ENCODE measurements around the gene KRT26. TPM values are rescaled to one million over a fixed set of nuclear protein-coding genes. Genes with fewer than 3 reads are reported as not detected.

The KRT26 gene
- total and polyA plus RNA-seq, 9 donors, result not detected

GRCh38 chr17:40800381-40800780, 28.4 kb upstream of the KRT26 start:
- WGBS, 3 donors, result 79 to 86% (median 84%) methylated on average over 1 of the region's 1 CpG
- TF ChIP-seq EP300 (IDR thresholded peaks at IDR 0.05) (no peak), POLR2A (IDR thresholded peaks at IDR 0.05) (no peak)
- TF ChIP-seq, protein P1, sequence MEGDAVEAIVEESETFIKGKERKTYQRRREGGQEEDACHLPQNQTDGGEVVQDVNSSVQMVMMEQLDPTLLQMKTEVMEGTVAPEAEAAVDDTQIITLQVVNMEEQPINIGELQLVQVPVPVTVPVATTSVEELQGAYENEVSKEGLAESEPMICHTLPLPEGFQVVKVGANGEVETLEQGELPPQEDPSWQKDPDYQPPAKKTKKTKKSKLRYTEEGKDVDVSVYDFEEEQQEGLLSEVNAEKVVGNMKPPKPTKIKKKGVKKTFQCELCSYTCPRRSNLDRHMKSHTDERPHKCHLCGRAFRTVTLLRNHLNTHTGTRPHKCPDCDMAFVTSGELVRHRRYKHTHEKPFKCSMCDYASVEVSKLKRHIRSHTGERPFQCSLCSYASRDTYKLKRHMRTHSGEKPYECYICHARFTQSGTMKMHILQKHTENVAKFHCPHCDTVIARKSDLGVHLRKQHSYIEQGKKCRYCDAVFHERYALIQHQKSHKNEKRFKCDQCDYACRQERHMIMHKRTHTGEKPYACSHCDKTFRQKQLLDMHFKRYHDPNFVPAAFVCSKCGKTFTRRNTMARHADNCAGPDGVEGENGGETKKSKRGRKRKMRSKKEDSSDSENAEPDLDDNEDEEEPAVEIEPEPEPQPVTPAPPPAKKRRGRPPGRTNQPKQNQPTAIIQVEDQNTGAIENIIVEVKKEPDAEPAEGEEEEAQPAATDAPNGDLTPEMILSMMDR (IDR thresholded peaks at IDR 0.05), result no peak
- Histone ChIP-seq H3K9me3 (no peaks in the 10 kb centered on the region), H3K4me3 (no peak overlapping the region), H3K27me3 (no peaks in the 10 kb centered on the region), H3K27ac (no peak overlapping the region), H3K36me3 (no peaks in the 10 kb centered on the region), H3K4me1 (ENCODE audit: insufficient read depth) (no peaks in the 10 kb centered on the region)
- DNase-seq, result no peak
- intact Hi-C loops (cut with DNase I), result loop anchor here (5.0 to 10.0 kb wide), 2 partner anchors 864 to 867 kb away; no protein-coding TSS in a partner anchor

- no peak for TF ChIP-seq POLR2A (IDR thresholded peaks at IDR 0.05)
- TF ChIP-seq EP300 (IDR thresholded peaks at IDR 0.05), result no peak
- TF ChIP-seq, protein P1 (IDR thresholded peaks at IDR 0.05), result no peak
- no peak within 1 kb of the TSS for H3K4me3 ChIP-seq
- H3K27ac ChIP-seq, result no peak within 1 kb of the TSS
- intact Hi-C loops (cut with DNase I), result loop anchor here (5.0 to 10.0 kb wide), 3 partner anchors 175 to 867 kb away; no protein-coding TSS in a partner anchor
- no peaks in the 10 kb centered on the region for H3K36me3 ChIP-seq
- no peaks in the 10 kb centered on the region for H3K9me3 ChIP-seq
- H3K4me1 ChIP-seq (ENCODE audit: insufficient read depth), result no peaks in the 10 kb centered on the region
- no peaks in the 10 kb centered on the region for H3K27me3 ChIP-seq
- 71 to 78% (median 72%) methylated on average over 3 of the region's 3 CpGs for WGBS, 3 donors
- no peak for DNase-seq
Measured at GRCh38 chr17:40799859-40800258, 27.9 kb upstream of the KRT26 start, which contains the start of gene KRT28. TSS of gene KRT28 (minus strand) at chr17:40799959. CDS start at chr17:40799893, 66 bp downstream.

GRCh38 chr17:40796846-40797245, 24.8 kb upstream of the KRT26 start:
- Histone ChIP-seq H3K27ac (no peak overlapping the region), H3K36me3 (no peaks in the 10 kb centered on the region), H3K27me3 (no peaks in the 10 kb centered on the region), H3K4me1 (ENCODE audit: insufficient read depth) (no peaks in the 10 kb centered on the region), H3K4me3 (no peak overlapping the region), H3K9me3 (no peaks in the 10 kb centered on the region)
- no peak for DNase-seq
- 75 to 85% (median 81%) methylated on average over 27 of the region's 27 CpGs for WGBS, 3 donors
- intact Hi-C loops (cut with DNase I), result loop anchor here in 1 of 4 donors (10.0 kb wide), 1 partner anchor 172 kb away; no protein-coding TSS in a partner anchor
- no peak for TF ChIP-seq EP300 (IDR thresholded peaks at IDR 0.05)
- TF ChIP-seq, protein P1 (IDR thresholded peaks at IDR 0.05), result no peak
- TF ChIP-seq POLR2A (IDR thresholded peaks at IDR 0.05), result no peak

DNA sequence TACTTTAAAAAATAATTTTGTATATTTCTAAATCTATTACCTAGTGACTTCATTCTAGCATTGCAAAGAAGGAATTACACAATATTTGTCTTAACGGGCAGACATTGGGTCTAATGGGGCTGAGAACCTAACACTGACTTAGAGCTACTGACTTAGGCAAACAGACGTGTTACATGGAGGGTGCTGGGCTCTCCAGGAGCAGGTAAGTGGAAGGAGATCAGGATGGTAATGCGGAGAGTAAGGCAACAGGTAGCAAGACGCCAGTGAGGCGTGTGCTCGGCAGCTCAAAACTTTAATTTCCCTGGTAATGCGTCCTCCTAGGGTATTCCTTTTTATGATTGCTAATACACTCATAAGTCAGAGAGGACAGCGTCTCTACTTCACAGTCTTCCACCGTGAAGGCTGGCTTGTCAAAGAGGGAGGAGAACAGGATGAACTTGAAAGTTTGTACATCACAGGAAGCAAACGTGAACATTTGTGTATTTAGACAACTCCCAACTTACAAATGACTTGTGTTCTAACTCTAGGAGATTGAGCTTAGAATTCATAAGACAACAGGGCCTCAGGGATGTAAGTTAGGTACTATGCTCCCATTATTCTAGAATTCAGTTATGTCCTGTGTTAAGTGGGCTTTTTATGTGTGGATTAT, 23.1 kb upstream of the KRT26 start:
- H3K4me1 ChIP-seq (ENCODE audit: insufficient read depth), result peaks cover 1% of the 10 kb centered on the region
- intact Hi-C loops (cut with DNase I), result loop anchor here in 1 of 4 donors (10.0 kb wide), 1 partner anchor 170 kb away; no protein-coding TSS in a partner anchor

More for the DNA sequence above, 23.1 kb upstream of the KRT26 start:
- Histone ChIP-seq H3K27ac (no peak overlapping the region), H3K27me3 (no peaks in the 10 kb centered on the region), H3K36me3 (no peaks in the 10 kb centered on the region), H3K9me3 (no peaks in the 10 kb centered on the region), H3K4me3 (no peak overlapping the region)
- no peak for TF ChIP-seq POLR2A (IDR thresholded peaks at IDR 0.05)
- TF ChIP-seq EP300 (IDR thresholded peaks at IDR 0.05), result no peak
- TF ChIP-seq, protein P1 (IDR thresholded peaks at IDR 0.05), result no peak
- WGBS, 3 donors, result 79 to 84% (median 81%) methylated on average over 10 of the region's 10 CpGs
- no peak for DNase-seq

All from ovary (tissue), 9 donors.